HG02884 (cell line): Measurements from ENCODE around the gene HINT1.
"Not testable (repeated sequence)": the region's sequence is repeated elsewhere in the genome, so short reads cannot be mapped to it uniquely, and the experiment has no call there.

ENCODE experiments used
- ATAC-seq: cut with Tn5 transposase; IDR thresholded peaks from one replicate; pipeline ENCODE4 v1.9.1; 2021; ENCODE audit warnings: mild to moderate bottlenecking, moderate library complexity; ENCODE audit not compliant: unreplicated experiment

The HINT1 gene

DNA sequence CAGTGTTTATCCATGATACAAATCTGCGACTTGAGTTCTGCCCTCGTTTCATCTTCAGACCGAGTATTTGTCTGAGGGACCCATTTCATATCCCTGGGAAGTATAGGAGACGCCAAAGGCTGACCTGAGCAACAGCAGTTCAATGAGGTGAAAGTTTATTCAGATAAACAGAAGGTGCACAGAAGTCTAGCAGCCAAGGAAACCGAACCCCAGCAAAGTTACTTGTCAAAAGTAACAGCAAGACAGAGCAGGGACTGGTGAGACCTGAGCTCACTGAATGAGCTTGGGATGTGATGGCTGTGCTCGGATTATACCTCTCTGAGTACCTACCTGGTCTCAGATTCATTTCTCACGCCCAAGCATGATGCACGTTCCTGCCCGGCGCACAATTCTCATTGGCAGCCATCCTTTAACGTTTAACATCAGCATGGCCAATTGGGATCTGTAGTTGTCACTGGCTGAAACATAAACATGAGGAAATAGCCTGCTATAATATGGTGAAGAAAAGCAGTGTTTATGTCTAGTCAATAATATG is 6.3 kb upstream of the HINT1 start:
- peak; percentile 0 for ATAC-seq

DNA sequence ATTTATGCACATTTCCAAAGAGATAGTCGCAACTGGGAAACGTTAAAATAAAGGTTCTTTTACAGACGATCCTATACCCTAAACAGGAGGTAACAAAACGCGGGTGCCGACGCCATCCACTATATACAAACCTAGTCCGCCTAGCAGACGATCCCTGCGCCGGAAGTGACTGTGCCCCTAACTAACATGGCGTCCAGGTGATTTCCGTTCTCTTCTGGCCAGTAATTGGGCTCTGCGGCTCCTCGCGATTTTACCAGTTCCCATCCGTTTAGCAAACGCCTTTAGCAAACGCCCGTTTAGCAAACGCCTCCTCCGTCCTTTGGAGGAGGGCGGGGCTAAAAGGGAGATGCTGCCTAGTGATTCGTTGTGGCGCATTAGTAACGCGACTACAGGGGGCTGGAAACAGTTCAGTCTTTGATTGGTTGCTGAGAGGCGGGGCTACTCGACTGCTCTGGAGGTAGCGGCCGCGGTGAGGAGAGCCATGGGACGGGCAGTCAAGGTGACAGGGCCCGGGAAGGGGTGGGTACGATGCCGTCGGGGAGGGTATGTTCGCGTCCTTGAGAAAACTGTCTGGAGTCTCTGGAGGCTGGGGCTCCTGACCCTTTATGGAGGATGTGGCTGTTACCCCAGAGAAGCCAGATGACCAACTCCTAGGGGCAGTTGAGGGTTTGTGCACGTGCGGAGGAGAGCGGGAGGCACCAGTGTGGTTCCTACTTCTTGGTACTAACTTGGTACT is 5.7 kb upstream of the HINT1 start, which contains the start of gene LYRM7:
Gene LYRM7 (plus strand): TSS at position 405 of the 736 bp plus-strand sequence. CDS start 77 bp downstream, at position 482.
- peak; percentile 95 for ATAC-seq

DNA sequence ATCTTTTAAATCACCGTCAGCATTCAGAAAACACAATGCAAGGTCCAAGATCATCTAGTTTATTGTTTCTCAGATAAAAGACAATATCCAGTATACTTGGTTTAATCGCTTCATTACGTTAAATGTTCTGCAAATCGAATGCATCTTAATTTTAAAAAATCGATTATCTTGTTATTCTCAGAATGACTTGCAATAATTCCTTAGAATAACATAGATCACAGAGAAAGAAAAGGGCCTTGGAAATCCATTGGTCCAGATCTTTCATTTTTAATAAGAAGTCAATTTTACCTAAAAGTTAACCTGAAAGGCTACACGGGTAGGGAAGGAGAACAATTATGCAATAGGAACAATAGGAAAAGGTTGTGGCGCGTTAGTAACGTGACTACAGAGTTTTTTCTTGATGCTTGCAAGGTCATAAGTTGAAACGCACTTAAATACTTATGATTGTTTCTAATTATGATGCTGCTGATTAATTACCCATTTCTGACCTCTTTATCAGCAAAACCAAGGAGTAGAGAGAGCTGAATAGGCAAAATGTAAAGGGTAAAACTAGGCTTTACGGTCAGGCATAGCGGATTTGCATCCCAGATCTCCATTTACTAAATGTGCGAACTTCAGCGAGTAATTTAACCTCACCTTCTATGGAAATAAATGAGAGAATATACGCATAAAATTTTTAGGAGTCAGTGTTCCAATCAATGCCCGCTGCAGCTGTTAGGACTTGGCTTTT is 4.9 kb upstream of the HINT1 start:
- no peak for ATAC-seq

DNA sequence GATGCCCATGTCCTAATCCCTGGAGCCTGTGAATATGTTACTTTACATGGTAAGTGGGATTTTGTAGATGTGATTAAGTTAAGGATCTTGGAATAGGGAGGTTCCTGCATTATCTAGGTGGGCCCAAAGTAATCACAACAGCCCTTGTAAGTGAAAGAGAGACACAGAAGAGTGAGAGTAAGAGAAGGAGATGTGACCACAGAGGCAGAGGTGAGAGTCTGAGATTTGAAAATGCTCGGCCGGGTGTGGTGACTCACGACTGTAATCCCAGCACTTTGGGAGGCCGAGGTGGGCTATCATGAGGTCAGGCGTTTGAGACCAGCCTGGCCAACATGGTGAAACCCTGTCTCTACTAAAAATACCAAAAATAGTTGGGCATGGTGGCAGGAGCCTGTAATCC is 2.6 kb upstream of the HINT1 start:
- ATAC-seq, result no peak

DNA sequence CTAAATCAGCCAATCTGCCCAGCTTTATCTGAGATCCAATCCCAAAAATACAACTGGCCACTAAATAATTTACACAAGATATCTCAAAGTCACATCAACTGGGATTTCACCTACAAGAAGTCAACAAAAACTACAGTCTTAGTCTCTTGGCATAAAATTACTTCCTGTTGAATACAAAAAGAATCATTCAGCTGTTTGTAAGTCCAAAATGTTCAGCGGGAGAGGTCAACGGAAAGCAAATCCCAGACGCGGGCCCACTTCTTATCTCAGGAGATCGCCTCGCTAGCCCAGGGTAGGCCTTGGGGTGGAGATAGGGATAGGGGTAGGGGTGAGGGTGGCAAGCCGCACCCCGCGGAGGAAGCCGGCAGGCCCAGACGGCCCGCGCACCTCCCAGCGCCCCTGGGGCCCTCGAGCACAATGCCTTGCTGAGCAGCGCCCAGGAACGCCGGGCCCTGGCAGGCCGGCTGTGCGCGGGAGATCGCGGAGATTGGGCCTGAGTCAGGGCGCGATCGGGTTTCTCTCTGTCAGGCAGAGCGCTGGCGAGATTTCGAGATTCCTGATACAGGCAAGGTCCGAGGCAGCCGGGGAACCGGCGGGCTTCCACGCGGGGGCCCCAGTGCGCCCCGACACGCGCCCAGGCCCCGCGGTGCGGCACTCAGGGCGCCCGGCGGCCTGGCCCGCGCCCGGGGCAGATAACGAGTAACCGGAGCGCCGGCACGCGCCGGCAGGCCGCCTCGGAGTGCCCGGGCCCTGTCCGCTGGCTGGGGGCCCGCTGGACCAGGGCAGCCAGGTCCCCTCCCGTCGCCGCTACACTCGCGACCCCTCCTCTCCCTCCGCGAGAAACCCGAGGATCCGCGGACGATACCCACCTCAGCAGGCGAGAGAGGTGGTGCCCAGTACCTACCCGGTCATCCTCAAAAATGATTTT is 601 bp downstream of the HINT1 start:
- ATAC-seq, result peak; percentile 59

DNA sequence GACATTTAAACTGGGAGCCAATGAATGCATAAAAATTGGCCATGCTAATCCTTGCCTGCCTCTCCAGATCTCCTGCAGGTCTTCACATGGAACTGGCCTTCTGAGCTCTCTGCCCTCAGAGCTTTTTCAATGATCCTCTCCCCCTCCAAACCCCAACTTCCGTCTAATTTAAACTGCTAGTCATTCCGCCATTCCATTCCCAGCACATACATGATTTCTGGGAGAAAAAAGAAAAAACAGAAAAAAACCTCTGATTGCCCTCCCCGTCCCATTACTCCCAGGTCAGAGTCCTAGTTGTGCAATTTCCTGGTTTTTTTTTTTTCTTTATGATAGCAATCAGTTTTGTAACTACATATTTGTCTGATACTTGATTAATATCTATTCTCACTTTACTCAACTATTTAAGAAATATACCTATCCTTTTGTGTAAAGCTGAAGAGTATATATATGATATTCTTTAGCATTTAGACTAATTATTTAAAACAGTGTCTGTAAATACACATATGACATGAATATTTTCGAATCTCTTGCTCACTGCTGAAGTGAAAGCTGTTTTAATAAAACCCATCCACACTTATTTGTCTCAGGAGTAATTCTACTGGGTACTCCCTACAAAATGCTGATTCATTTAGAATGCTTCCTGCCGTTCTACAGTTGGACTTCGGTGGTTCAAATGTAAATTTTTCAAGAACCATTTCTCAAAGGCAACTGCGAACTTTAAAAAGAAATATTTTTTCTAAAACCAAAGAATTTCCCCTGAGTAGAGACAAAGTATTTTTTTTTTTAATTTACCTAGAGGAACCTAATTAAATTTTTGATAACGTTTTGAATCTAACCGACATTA is 1.6 kb downstream of the HINT1 start:
- no peak for ATAC-seq

DNA sequence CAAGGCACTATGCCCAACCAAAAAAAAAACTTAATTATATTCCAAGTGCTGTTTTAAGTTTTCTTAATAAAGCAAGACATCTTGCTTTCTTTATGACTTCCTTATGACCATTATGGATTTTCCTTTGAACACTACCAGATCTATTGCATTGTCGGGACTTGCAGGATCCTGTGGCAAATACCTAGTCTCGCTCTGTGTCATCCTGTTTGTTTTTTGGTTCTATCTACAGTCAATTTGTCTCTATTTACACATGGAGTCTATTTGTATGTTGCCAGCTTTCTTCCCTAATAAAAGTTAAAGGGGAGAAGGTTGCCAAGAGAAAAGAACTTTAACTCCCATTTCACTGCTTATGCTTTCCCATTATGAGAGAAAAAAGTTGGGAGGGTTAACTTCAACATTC is 4.9 kb downstream of the HINT1 start:
- no peak for ATAC-seq

DNA sequence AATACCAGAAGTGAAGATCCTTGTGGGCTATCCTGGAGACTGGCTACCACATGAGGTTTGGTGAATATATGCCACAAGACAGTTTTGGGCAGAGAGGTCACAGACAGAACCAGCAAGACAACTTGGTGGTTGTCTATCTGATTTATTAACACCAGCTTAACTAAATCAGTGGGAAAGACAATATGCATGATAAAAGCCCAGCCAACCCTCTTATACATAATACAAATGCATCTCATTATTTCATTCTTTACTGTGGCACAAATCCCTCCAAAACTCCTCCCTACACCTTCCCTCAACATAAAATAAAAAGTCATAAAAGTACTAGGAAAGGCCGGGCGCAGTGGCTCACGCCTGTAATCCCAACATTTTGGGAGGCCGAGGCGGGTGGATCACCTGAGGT is 8.1 kb downstream of the HINT1 start:
- no peak for ATAC-seq

DNA sequence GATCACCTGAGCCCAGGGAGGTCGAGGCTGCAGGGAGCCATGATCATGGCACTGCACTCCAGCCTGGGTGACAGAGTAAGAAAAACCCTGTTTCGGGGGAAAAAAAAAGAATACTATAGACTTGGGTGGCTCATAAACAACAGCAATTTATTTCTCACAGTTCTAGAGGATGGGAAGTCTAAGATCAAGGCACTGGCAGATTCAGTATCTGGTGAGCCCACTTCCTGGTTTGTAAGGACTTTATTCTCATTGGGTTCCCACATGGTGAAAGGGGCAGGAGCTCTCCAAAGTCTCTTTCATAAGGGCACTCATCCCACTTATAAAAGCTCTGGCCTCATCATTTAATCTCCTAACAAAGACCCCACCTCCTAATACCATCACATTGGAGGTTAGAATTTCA is 8.7 kb downstream of the HINT1 start:
- ATAC-seq, result no peak

DNA sequence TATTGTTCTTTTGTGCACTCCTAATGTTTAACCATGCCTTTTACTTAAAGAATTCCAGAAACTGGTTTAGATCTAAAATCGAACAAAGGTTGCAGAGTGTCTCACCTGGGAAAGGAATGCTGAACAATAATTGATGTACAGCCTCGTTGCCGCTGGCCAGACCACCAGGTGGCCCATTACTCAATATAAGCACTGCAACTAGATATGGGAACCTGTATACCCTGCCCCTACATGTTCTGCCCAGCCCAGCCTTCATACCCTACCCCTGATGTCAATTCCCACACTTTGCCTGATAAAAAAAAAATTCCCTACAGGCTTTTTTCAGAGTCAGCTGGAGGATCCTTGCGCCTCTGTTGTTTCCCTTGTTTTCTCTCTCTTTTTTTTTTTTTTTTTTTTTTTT is 13.8 kb downstream of the HINT1 start:
- ATAC-seq, result no peak

DNA sequence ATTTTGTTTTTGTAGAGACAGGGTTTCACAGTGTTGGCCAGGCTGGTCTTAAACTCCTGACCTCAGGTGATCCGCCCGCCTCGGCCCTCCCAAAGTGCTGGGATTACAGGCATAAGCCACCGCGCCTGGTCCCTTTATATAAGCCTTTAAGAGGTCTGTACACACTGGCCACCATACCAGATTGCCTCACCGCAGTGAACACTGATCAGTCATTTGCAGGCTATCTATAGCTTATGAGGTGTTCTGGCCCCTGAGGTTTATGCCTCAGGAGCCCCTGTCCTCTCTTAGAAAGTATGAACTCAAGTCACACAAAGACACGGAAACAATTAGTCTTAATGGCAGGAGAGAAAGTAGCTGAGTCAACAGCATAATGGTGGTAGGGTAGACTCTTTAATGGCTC is 14.6 kb downstream of the HINT1 start:
- ATAC-seq, result no peak

DNA sequence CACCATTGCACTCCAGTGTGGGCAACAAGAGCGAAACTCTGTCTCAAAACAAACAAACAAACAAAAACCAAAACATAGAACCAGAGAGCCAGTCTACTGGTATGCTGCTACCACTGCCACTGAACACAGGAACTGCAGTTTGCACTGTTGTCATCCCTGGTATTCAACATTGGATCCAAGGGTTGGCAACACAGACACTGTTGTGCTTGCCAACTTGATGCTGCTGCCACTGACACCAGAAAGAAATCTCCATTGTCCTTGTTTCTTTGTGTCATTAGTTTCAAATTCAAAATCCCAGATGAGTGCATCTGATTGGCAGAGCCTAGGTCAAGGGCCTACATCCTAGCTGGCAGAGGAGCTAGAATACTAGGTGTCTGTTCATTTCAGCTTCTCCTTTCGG is 16.2 kb downstream of the HINT1 start:
- ATAC-seq, result no peak

DNA sequence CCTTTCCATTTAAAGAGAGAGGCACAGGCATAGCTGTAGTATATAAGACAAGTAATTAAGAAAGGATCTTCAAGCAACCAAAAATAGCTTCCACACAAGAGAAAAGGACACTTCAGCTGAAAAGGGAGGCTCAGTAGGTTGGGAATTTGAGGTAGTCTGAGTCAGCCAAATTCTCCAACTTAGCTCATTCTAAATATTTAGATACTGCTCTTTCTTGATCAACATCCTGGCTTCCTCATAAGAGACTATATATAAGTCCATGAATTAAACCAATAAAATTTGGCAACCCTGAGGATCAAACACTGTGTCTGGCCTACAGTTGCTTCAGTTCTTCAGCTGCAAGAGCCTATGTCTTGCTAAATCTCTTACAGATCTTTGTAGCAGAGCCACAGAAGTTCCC is 17.8 kb downstream of the HINT1 start:
- ATAC-seq, result no peak

DNA sequence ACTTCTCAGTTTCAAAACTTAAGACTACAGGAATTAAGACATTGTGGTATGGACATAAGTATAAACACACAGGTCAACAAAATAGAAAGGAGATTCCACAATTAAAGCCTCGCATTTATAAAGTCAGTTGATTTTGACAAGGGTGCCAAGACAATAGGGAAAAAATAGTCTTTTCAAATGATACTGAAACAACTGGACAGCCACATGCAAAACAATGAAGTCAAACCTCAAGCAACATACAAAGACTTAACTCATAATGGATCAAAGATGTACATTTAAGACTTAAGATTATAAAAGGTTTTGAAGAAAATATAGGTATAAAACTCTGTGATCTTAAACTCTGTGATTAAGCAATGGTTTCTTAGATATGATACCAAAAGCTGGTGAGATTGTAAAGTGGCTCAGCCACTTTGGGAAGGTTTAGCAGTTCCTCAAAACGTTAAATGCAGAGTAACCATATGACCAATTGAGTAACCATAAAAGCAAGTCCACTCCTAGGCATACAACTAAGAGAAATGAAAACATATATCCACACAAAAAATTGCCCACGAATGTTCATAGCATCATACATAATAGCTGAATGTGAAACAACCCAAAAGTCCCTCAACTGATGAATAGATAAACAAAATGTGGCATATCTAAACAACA is 22.0 kb downstream of the HINT1 start:
- ATAC-seq, result peak; percentile 67

DNA sequence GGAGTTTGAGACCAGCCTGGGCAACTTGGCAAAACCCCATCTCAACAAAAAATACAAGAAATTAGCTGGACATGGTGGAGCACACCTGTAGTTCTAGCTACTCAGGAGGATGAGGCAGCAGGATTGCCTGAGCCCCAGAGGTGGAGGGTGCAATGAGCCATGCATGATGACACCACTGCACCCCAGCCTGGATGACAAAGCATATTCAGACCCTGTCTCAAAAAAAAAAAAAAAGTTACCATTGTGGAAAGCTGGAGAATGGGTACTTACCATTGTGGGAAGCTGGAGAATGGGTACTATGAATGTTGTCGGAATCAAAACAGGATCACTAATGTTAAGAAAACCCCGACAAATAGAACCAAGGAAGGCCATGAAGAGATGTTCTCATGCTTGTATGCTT is 25.7 kb downstream of the HINT1 start:
- ATAC-seq, result no peak

DNA sequence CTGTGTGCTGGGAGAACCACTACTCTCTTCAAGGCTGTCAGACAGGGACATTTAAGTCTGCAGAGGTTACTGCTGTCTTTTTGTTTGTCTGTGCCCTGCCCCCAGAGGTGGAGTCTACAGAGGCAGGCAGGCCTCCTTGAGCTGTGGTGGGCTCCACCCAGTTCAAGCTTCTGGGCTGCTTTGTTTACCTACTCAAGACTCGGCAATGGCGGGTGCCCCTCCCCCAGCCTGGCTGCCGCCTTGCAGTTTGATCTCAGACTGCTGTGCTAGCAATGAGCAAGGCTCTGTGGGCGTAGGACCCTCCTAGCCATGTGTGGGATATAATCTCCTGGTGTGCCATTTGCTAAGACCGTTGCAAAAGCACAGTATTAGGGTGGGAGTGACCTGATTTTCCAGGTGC is 26.6 kb downstream of the HINT1 start:
- not testable (repeated sequence) for ATAC-seq

DNA sequence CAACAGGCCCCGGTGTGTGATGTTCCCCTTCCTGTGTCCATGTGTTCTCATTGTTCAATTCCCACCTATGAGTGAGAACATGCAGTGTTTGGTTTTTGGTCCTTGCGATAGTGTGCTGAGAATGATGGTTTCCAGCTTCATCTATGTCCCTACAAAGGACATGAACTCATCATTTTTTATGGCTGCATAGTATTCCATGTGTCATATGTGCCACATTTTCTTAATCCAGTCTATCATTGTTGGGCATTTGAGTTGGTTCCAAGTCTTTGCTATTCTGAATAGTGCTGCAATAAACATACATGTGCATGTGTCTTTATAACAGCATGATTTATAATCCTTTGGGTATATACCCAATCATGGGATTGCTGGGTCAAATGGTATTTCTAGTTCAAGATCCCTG is 32.0 kb downstream of the HINT1 start:
- not testable (repeated sequence) for ATAC-seq

DNA sequence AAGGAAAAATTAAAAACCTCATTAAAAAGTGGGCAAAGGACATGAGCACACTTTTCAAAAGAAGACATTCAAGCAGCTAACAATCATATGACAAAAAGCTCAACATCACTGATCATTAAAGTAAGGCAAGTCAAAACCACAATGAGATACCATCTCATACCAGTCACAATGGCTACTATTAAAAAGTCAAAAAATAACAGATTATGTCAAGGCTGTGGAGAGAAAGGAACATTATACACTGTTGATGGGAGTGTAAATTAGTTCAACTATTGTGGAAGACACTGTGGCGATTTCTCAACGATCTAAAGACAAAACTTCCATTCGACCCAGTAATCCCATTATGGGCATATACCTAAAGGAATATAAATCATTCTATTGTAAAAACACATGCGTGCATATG is 35.8 kb downstream of the HINT1 start:
- no peak for ATAC-seq

DNA sequence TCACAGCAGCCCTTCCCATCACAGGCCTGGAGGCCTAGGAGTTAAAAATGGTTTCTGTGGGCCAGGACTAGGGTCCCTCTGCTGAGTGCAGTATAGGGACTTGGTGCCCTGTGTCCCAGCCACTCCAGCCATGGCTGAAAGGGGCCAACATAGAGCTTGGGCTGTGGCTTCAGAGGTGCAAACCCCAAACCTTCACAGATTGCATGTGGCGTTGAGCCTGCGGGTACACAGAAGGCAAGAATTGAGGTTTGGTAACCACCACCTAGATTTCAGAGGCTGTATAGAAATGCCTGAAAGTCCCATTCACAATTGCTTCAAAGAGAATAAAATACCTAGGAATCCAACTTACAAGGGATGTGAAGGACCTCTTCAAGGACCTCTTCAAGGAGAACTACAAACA is 37.8 kb downstream of the HINT1 start:
- ATAC-seq, result not testable (repeated sequence)

DNA sequence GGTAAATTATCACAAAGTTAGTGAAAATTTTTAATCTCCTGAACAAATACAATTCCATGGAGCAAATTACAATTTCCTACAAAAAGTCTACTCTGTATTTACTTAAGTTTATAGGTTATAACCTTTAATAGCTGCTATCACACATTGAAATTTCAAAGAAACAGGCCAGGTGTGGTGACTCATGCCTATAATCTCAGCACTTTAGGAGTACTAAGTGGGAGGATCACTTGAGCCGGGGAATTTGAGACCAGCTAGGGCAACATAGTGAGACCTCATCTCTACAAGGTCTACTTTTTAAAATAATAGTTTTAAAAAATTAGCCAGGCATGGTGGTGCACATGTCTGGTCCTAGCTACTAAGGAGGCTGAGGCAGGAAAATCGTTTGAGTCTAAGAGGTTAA is 50.3 kb downstream of the HINT1 start:
- no peak for ATAC-seq
